HCT116 (cell line): ENCODE data around the gene CFAP43. TPM values are rescaled to one million over a fixed set of nuclear protein-coding genes. Genes with fewer than 3 reads are reported as not detected.
A peak's percentile ranks its signal among the peaks of the same experiment; 100 is the strongest.

ENCODE experiments used
- ATAC-seq: fragments of 200-7000 bp; cut with Tn5 transposase; 2 replicates; pipeline ENCODE4 v1.9.1; 2020; ENCODE audit warnings: mild to moderate bottlenecking, moderate library complexity
- BruUV-seq: library from RNA; stranded (reverse); fragments of 400-500 nt; replicated peaks from 2 replicates; lab custom pipeline; 2021; lab: Mats Ljungman, UMichigan
- CTCF ChIA-PET: fragments of 300-600 bp; sonication (Branson Sonifier 250); formaldehyde crosslinking; loops from one replicate; lab custom pipeline; 2021; ENCODE audit warnings: antibody characterized with exemption; lab: Charles Lee
- POLR2A ChIA-PET: fragments of 300-600, 350-600 bp; sonication (Branson Sonifier 250); formaldehyde crosslinking; loops from one replicate; lab custom pipeline; 2021; ENCODE audit warnings: antibody characterized with exemption; lab: Charles Lee
- RAD21 ChIA-PET, 2 experiments: fragments of 300-600 bp; sonication (Branson Sonifier 250); formaldehyde crosslinking; loops; one replicate each; lab custom pipeline; 2023; ENCODE audit warnings: low total read pairs in 2 of 2; ENCODE audit not compliant: uncharacterized antibody in 2 of 2, unreplicated experiment in 2 of 2, low non-redundant PET in 1 of 2; lab: Charles Lee
- DNase-seq: peaks from one replicate; pipeline ENCODE4 v3.0.0-alpha.2; 2010; ENCODE audit warnings: low read depth, low spot score
- H2AFZ ChIP-seq: fragments of 200-600 bp; shearing (Covaris generic), sonication (generic); 2 replicates; pipeline ENCODE4 v1.6.1; 2017; ENCODE audit warnings: low read depth, mixed run types, mixed read lengths, antibody characterized with exemption, low read length; ENCODE audit not compliant: poor library complexity, severe bottlenecking
- H3K27ac ChIP-seq: 2 replicates; pipeline ENCODE4 v1.5.1; 2012; ENCODE audit warnings: low read depth, low read length
- H3K27me3 ChIP-seq: fragments of 200-600 bp; sonication (generic); 2 replicates; pipeline ENCODE4 v1.6.1; 2016; ENCODE audit warnings: mixed run types, low read length, mixed read lengths; ENCODE audit not compliant: insufficient read depth
- H3K36me3 ChIP-seq, 2 experiments: fragments of 200-500 bp in 1 of 2; fragments of 200-600 bp in 1 of 2; sonication (Bioruptor generic) in 1 of 2; sonication (generic) in 1 of 2; 2 replicates each; pipeline versions ENCODE4 v1.5.1 to v1.6.1; 2014 to 2016; ENCODE audit warnings: low read length in 2 of 2, inconsistent platforms in 1 of 2, mixed read lengths in 1 of 2, mixed run types in 1 of 2; ENCODE audit not compliant: insufficient read depth in 2 of 2, control insufficient read depth in 1 of 2
- H3K4me1 ChIP-seq, 2 experiments: fragments of 200-600 bp in 1 of 2; sonication (generic) in 1 of 2; 2 replicates each; pipeline versions ENCODE4 v1.5.1 to v1.6.1; 2012 to 2017; ENCODE audit warnings: low read length in 2 of 2, inconsistent platforms in 1 of 2, mild to moderate bottlenecking in 1 of 2, mixed read lengths in 1 of 2, mixed run types in 1 of 2, moderate library complexity in 1 of 2; ENCODE audit not compliant: insufficient read depth in 2 of 2, control insufficient read depth in 1 of 2
- H3K4me2 ChIP-seq: fragments of 200-600 bp; sonication (generic); 2 replicates; pipeline ENCODE4 v1.6.1; 2017; ENCODE audit warnings: mixed run types, low read length, mixed read lengths
- H3K4me3 ChIP-seq, 2 experiments: fragments of 200-600 bp in 1 of 2; sonication (generic) in 1 of 2; replicated peaks in 1 of 2; 2 replicates each; pipeline ENCODE4 v1.5.1; 2011 to 2016; ENCODE audit warnings: low read length in 2 of 2, control low read depth in 1 of 2, low read depth in 1 of 2, mild to moderate bottlenecking in 1 of 2, mixed read lengths in 1 of 2, mixed run types in 1 of 2
- H3K79me2 ChIP-seq: fragments of 200-600 bp; sonication (generic); 2 replicates; pipeline ENCODE4 v1.6.1; 2017; ENCODE audit warnings: mild to moderate bottlenecking, mixed run types, low read length, moderate library complexity, mixed read lengths; ENCODE audit not compliant: insufficient read depth
- H3K9ac ChIP-seq: fragments of 200-600 bp; sonication (generic); 2 replicates; pipeline ENCODE4 v1.6.1; 2016; ENCODE audit warnings: low read length, mixed read lengths
- H3K9me2 ChIP-seq: fragments of 200-600 bp; sonication (generic), shearing (Covaris generic); 2 replicates; pipeline ENCODE4 v1.6.1; 2017; ENCODE audit warnings: mixed run types, mild to moderate bottlenecking, moderate library complexity; ENCODE audit not compliant: insufficient read depth
- H3K9me3 ChIP-seq, 2 experiments: fragments of 200-500 bp in 1 of 2; fragments of 200-600 bp in 1 of 2; sonication (Bioruptor generic) in 1 of 2; sonication (generic) in 1 of 2; 2 replicates each; pipeline ENCODE4 v1.6.1; 2014 to 2017; ENCODE audit warnings: low read length in 2 of 2, mixed read lengths in 2 of 2, inconsistent platforms in 1 of 2, low read depth in 1 of 2, mild to moderate bottlenecking in 1 of 2, mixed run types in 1 of 2, moderate library complexity in 1 of 2; ENCODE audit not compliant: control insufficient read depth in 1 of 2, insufficient read depth in 1 of 2
- H4K20me1 ChIP-seq: fragments of 200-600 bp; sonication (generic), shearing (Covaris generic); 2 replicates; pipeline ENCODE4 v1.6.1; 2017; ENCODE audit warnings: mixed run types, mild to moderate bottlenecking, moderate library complexity; ENCODE audit not compliant: insufficient read depth
- CBX3 ChIP-seq: IDR thresholded peaks from 2 replicates; pipeline ENCODE4 v1.6.1; 2012; ENCODE audit warnings: low read depth
- CTCF ChIP-seq, 3 experiments: fragments of 200-600 bp in 1 of 3; sonication (generic) in 1 of 3; IDR thresholded peaks in 2 of 3; conservative IDR thresholded peaks in 1 of 3; 2 replicates each; pipeline ENCODE4 v1.5.1; 2012 to 2017; ENCODE audit warnings: low read depth in 2 of 3, low read length in 2 of 3, antibody characterized with exemption in 1 of 3, borderline replicate concordance in 1 of 3, control low read depth in 1 of 3, mild to moderate bottlenecking in 1 of 3, mixed read lengths in 1 of 3, mixed run types in 1 of 3, moderate library complexity in 1 of 3; ENCODE audit not compliant: insufficient read depth in 1 of 3
- EGR1 ChIP-seq: IDR thresholded peaks from 2 replicates; pipeline ENCODE4 v1.6.1; 2012; ENCODE audit warnings: low read depth
- JUND ChIP-seq: IDR thresholded peaks from 2 replicates; pipeline ENCODE4 v1.6.1; 2012
- MAX ChIP-seq: IDR thresholded peaks from 2 replicates; pipeline ENCODE4 v1.6.1; 2012
- POLR2A ChIP-seq: IDR thresholded peaks from 2 replicates; pipeline ENCODE4 v1.7.0; 2011; ENCODE audit warnings: borderline replicate concordance; ENCODE audit not compliant: insufficient read depth, insufficient read length; ENCODE audit errors: extremely low read depth
- POLR2AphosphoS5 ChIP-seq: IDR thresholded peaks from 2 replicates; pipeline ENCODE4 v1.6.1; 2011; ENCODE audit warnings: mild to moderate bottlenecking, low read depth, low read length, moderate library complexity
- RAD21 ChIP-seq: IDR thresholded peaks from 2 replicates; pipeline ENCODE4 v1.6.1; 2012; ENCODE audit warnings: low read depth, mild to moderate bottlenecking
- SIN3A ChIP-seq: IDR thresholded peaks from 2 replicates; pipeline ENCODE4 v1.6.1; 2012; ENCODE audit warnings: low read depth
- SP1 ChIP-seq: IDR thresholded peaks from 2 replicates; pipeline ENCODE4 v1.6.1; 2012; ENCODE audit warnings: low read depth
- intact Hi-C: fragments of 100-400 bp; cut with micrococcal nuclease; formaldehyde crosslinking; loops from 2 replicates; pipeline ENCODE4 v1.10.0; 2022
- total RNA-seq: library from RNA; stranded (reverse); gene quantifications from one replicate; pipeline ENCODE4 v1.2.1, GENCODE V29; 2021; ENCODE audit not compliant: unreplicated experiment

Gene CFAP43
- total RNA-seq, 1 experiment from 2014 or later, result 4.0 TPM

GRCh38 chr10:104104418-104104817 is 127.7 kb downstream of the CFAP43 start:
- Histone ChIP-seq H3K9me2 (no peaks in the 10 kb centered on the region), H3K27me3 (no peaks in the 10 kb centered on the region), H3K4me1 (peaks cover 0 to 20% of the 10 kb centered on the region in 2 experiments; a peak in 2 of 4 replicates), H3K27ac (no peak overlapping the region), H3K36me3 (no peaks in the 10 kb centered on the region), H4K20me1 (no peaks in the 10 kb centered on the region), H3K9ac (no peak overlapping the region), H3K4me3 (no peak overlapping the region), H3K9me3 (peaks cover 0 to 3% of the 10 kb centered on the region in 2 experiments; a peak in 1 of 4 replicates), H3K79me2 (no peaks in the 10 kb centered on the region), H2AFZ (peak overlapping the region; percentile 38), H3K4me2 (no peak overlapping the region)
- ChIA-PET CTCF (interaction anchor here (2.0 kb wide), 1 partner anchor 17 kb away, joined by 6 read pairs; the partner anchor contains the start of gene SFR1), RAD21 (interaction anchor here in 1 of 2 experiments (0.5 kb wide), 1 partner anchor 282 kb away, joined by 3 read pairs; no protein-coding TSS in a partner anchor), POLR2A (no interaction called here)
- TF ChIP-seq POLR2AphosphoS5 (no peak), CTCF (IDR thresholded peaks at IDR 0.05 in 2 of 3, conservative IDR thresholded peaks at IDR 0.05 in 1 of 3; ENCODE audit: borderline replicate concordance in 1 of 3, insufficient read depth in 1 of 3, low read depth in 2 of 3, low read length in 2 of 3) (no peak), POLR2A (no peak), CBX3 (no peak), MAX (no peak), SP1 (no peak), SIN3A (no peak), EGR1 (no peak), JUND (no peak), RAD21 (no peak)
- ATAC-seq, result no peak
- intact Hi-C loops, result no loop called here
- no peak for DNase-seq
- BruUV-seq, result no TSS peak
